MV-4-11 (cell line): ENCODE data around the gene ELAVL3.
"Not testable (repeated sequence)": the region's sequence is repeated elsewhere in the genome, so short reads cannot be mapped to it uniquely, and the experiment has no call there.

ENCODE experiments used
- DNase-seq: peaks from one replicate; lab custom pipeline; 2025; lab: John Stamatoyannopoulos, UW

Gene ELAVL3

GRCh38 chr19:11486661-11487503 is 6.0 kb upstream of the ELAVL3 start:
- no peak for DNase-seq

DNA sequence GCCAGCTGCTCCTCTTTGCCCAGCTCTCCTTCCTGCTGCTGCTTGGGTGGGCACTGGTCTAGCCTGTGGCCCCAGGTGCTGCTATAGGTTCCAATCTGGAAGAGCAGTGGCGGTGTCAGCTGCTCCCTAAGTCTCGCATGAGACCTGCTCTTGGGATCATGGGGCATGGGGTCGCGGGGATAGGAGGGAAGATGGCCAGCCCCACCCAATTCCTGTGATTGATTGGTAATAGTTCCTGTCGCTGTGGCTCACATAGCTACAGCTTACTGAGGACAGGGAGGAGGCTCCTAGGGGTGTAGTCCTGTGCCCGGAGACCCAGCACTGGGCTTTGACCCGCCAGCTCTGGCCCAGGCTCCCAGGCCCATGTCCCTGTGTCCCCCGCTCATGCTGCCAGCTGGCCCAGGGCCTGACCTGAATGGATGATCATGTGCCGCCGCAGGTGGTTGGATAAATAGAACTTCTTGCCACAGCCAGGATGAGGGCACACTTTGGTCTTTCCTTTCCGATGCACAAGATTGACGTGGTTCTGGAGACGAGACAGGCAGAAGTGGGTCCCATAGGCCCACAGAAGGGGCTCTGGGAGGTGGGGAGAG is 4.5 kb upstream of the ELAVL3 start:
- no peak for DNase-seq

GRCh38 chr19:11483366-11484111 is 2.7 kb upstream of the ELAVL3 start:
- DNase-seq = no peak

GRCh38 chr19:11482384-11483050 is 1.7 kb upstream of the ELAVL3 start:
- DNase-seq = peak; percentile 84

DNA sequence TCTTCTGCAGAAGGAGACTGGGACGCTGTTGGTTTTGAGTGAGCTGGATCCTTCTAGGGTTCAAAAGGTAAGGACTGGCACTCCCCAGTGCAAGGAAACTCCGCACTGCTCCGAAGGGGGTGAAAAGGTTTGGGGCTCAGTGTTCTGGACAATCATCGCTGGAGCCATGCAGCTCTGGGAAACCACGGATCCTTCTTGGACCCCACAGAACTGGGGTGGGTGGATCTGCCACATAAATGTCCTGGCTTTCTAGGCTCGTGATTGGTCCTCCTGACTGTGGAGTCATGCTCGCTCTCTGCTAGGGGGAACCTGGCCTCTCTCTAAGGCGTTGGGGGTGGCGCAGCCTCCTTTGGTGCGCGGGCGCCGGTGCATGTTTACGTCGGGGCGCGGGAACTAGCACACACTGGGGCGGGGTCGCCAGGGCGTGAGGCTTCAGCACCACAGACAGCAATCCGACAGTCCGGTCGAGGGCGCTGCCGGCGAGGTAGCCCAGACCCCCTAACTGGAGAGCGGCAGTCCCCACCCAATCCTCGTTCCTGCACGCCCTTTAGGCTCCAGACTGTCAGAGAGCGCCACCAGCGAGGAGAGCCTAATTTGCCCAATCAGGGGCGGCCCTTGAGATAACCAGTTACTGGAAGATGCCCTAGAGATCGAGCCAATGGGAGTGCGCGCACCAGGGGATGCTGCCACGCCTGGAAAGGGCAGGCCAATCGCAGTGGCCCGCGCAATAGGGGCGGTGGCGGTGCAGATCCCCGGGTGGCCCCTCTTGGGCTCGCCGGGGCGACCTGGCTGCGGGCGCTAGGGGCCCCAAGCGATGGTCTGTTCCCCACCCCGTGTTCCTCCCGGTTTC is 913 bp upstream of the ELAVL3 start:
- DNase-seq = no peak

DNA sequence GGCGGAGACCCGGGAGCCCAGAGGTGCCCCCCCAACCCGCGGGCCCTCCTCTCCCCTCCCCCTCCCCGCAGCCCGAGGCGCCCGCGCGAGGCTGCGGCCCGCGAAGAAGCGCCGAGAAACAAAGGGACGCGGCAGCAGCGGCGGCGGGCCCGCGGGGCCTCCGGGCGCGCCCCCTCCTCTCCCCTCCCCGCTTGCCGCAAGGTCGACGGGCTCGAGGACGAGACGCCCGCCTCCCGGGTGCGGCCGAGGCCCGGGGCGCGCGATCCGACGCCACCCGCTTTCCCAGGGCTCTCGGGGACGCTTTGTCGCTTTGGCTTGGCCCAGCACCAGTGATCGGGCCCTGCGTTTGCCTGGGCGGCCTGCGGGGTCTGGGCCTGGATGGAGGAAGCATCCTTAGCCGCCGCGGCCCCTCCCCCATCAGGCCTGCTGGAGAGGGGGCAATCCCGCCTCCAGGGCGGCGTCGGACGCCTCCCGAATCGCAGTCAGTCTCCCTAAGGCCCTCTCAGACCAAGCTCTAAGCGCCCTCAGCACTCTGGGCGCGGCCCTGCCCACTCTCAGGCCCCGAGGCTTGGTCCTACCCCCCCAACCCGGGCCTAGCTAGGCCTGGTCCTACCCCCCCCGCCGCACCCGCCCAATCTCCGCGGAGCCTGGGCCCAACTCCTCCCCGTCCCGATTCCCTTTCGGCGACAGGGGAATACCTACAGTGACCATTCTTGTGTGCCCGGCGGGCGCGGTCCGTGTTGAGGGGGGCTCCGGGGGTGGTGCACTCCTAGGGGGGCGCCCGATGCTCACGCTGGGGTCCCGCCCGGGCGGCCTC is 740 bp downstream of the ELAVL3 start:
- DNase-seq = no peak

GRCh38 chr19:11479090-11479897 is 1.6 kb downstream of the ELAVL3 start:
- DNase-seq = peak; percentile 41

GRCh38 chr19:11478167-11479089 is 2.4 kb downstream of the ELAVL3 start:
- DNase-seq = peak; percentile 75

DNA sequence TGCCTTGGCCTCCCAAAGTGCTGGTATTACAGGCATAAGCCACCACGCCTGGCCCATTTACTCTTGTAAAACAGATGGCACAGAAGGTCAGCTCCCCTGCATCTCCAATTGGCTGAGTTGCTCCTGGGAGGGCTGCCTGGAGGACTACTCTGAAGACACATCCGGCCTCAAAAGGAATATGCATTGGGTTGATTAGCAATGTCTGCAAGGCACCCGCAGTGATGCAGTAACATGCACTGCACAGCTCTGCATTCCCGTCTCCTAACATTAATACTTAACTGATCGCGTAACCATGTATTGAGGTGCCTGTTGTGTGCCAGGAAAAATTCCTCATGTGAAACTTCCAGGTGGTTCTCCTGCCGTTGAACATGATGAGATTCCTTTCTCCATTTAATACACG is 5.0 kb downstream of the ELAVL3 start:
- DNase-seq = no peak

- DNase-seq = not testable (repeated sequence)
These were observed 5.5 kb downstream of the ELAVL3 start for GRCh38 chr19:11475343-11475742.

DNA sequence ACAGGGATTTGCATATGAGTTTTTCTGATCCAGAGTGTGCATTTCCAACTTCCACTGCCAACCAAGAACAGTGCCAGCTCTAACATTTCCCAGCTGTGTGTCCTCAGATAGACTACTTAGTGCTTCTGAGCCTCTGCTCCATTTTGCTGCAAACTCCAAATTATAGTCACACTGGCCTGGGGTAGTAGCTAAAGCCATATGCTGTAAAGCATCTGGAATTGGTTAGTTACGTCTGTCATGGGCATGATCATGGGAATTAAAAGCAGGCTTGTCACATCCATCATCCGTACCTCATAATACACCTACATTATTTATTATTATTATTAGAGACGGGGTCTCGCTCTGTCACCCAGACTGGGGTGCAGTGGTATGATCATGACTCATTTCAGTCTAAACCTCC is 7.1 kb downstream of the ELAVL3 start:
- no peak for DNase-seq

GRCh38 chr19:11468266-11468845 is 12.5 kb downstream of the ELAVL3 start:
- not testable (repeated sequence) for DNase-seq

- DNase-seq = no peak
These were observed 15.2 kb downstream of the ELAVL3 start for GRCh38 chr19:11465600-11465999.

DNA sequence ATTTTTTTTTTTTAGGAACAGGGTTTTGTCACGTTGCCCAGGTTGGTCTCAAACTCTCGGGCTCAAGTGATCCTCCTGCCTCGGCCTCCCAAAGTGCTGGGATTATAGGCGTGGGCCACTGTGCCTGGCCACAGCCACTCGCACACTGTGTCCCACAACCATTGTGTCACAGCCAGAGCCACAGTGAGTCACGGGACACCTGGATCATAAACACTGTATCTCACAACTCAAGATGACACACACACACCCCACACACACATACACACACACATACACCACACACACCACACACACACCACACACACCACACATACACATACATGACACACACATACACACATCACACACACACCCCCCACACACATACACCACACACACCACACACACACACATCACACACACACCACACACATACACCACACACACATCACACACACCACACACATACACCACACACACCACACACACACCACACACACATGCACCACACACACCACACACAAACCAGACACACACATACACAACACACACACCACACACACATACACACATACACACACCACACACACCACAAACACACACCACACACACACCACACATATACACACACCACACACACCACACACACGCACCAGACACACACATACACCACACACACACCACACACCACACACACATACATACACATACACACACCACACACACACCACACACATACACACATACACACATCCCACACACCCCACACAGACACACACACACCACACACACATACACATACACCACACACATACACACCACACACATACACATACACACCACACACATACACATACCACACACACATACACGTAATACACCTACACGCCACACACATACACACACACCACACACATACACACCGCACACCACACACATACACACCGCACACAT is 16.2 kb downstream of the ELAVL3 start:
- DNase-seq = peak; percentile 43

GRCh38 chr19:11463391-11463790 is 17.5 kb downstream of the ELAVL3 start:
- no peak for DNase-seq

DNA sequence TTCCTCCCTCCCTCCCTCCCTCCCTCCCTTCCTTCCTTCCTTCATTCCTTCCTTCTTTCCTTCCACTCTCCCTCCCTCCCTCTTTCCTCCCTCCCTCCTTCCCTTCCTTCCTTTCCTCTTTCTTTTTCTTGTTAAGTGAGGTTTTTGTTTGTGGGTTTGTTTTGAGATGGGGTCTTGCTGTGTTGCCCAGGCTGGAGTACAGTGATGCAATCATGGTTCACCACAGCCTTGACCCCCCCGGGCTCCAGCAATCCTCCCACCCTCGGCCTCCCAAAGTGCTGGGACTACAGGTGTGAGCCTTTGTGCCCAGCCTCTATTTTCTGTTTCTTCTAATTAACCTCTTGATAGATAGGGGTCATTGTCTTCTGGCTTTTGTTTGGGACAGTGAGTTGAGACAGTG is 19.4 kb downstream of the ELAVL3 start:
- DNase-seq = no peak

DNA sequence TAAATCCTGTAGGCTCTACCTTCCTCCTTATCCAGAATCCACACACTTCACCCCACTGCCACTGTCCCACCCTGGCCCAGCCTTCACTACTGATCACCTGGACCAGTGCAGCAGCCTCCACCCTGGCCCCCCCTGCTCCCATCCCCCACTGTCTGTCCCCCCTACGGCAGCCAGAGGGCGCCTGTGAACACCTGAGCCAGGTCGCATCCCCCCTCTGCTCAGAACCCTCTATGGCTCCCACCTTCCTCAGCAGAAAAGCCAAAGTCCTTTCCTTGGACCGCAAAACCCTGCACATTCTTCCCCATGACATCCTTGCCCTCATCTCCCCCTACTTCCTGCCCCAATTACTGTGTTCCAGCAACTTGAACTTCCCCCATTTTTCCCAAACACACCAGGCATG is 20.6 kb downstream of the ELAVL3 start:
- DNase-seq = no peak
